HG03045 (cell line): ENCODE data around the gene DIP2A.
"Not testable (repeated sequence)": the region's sequence is repeated elsewhere in the genome, so short reads cannot be mapped to it uniquely, and the experiment has no call there.

ENCODE experiments used
- ATAC-seq: cut with Tn5 transposase; IDR thresholded peaks from one replicate; pipeline ENCODE4 v1.9.1; 2021; ENCODE audit warnings: mild to moderate bottlenecking, moderate library complexity; ENCODE audit not compliant: unreplicated experiment

DIP2A gene

GRCh38 chr21:46577786-46578185 is 119.1 kb downstream of the DIP2A start:
- ATAC-seq, result not testable (repeated sequence)

- not testable (repeated sequence) for ATAC-seq
Observed at GRCh38 chr21:46579394-46579793, 120.7 kb downstream of the DIP2A start.

GRCh38 chr21:46581780-46582307 is 123.2 kb downstream of the DIP2A start:
- ATAC-seq, result no peak

- no peak for ATAC-seq
Observed at GRCh38 chr21:46585191-46585953, 126.7 kb downstream of the DIP2A start.

GRCh38 chr21:46594276-46594675 is 135.6 kb downstream of the DIP2A start:
- ATAC-seq, result no peak

- ATAC-seq, result no peak
Observed at GRCh38 chr21:46596201-46596600, 137.5 kb downstream of the DIP2A start.

GRCh38 chr21:46597031-46597430 is 138.3 kb downstream of the DIP2A start:
- ATAC-seq, result no peak

GRCh38 chr21:46597896-46598343 is 139.2 kb downstream of the DIP2A start:
- no peak for ATAC-seq

GRCh38 chr21:46598581-46599572 is 140.2 kb downstream of the DIP2A start:
- ATAC-seq, result no peak

- no peak for ATAC-seq
Observed at GRCh38 chr21:46600305-46600704, 141.6 kb downstream of the DIP2A start.

GRCh38 chr21:46600978-46601377 is 142.3 kb downstream of the DIP2A start:
- ATAC-seq, result no peak

- ATAC-seq, result no peak
Observed at GRCh38 chr21:46603228-46603627, 144.5 kb downstream of the DIP2A start.

GRCh38 chr21:46604329-46604974 is 145.8 kb downstream of the DIP2A start:
- ATAC-seq, result no peak

GRCh38 chr21:46604975-46605766 is 146.5 kb downstream of the DIP2A start, which contains the start of gene S100B:
TSS of gene S100B (minus strand) at chr21:46605082. CDS start at chr21:46602415, 2,667 bp downstream.
- ATAC-seq, result no peak

- no peak for ATAC-seq
Observed at GRCh38 chr21:46605767-46606426, 147.2 kb downstream of the DIP2A start.

- ATAC-seq, result no peak
Observed at GRCh38 chr21:46606427-46606813, 147.7 kb downstream of the DIP2A start.

GRCh38 chr21:46607636-46608035 is 148.9 kb downstream of the DIP2A start:
- no peak for ATAC-seq

GRCh38 chr21:46608672-46609111 is 150.0 kb downstream of the DIP2A start:
- ATAC-seq, result no peak

GRCh38 chr21:46610018-46610701 is 151.5 kb downstream of the DIP2A start:
- no peak for ATAC-seq
